HL-60 (cell line): ENCODE results near the gene XPA.
A peak's percentile ranks its signal among the peaks of the same experiment; 100 is the strongest.

Experiments used
- DNase-seq, 2 experiments: peaks; one replicate each; pipeline ENCODE4 v3.0.0-alpha.2; 2010 to 2020; ENCODE audit warnings: low read depth in 1 of 2, low spot score in 1 of 2
- H3K27ac ChIP-seq: fragments of 250-450 bp; sonication (Bioruptor Pico); replicated peaks from 2 replicates; pipeline ENCODE4 v1.5.1; 2020; ENCODE audit warnings: mild to moderate bottlenecking, moderate library complexity
- H3K27me3 ChIP-seq: fragments of 250-450 bp; sonication (Bioruptor Pico); 2 replicates; pipeline ENCODE4 v1.5.1; 2021; ENCODE audit warnings: mild to moderate bottlenecking, moderate library complexity; ENCODE audit not compliant: insufficient read depth, poor library complexity, severe bottlenecking
- H3K4me3 ChIP-seq: replicated peaks from 2 replicates; pipeline ENCODE4 v1.5.1; 2011; ENCODE audit warnings: mild to moderate bottlenecking, control low read depth, low read length; ENCODE audit not compliant: insufficient read depth
- GABPA ChIP-seq: IDR thresholded peaks from 2 replicates; pipeline ENCODE4 v1.6.1; 2012; ENCODE audit warnings: low read depth
- POLR2AphosphoS5 ChIP-seq: IDR thresholded peaks from 2 replicates; pipeline ENCODE4 v1.6.1; 2012; ENCODE audit warnings: low read depth
- SPI1 ChIP-seq: IDR thresholded peaks from 2 replicates; pipeline ENCODE4 v1.6.1; 2012; ENCODE audit warnings: low read depth, mild to moderate bottlenecking, borderline replicate concordance
- TF ChIP-seq, protein P1 (sequence below): IDR thresholded peaks from one replicate; pipeline ENCODE4 v1.5.1; 2011; ENCODE audit warnings: low read length, control low read depth, inconsistent platforms; ENCODE audit not compliant: insufficient read depth
- TF ChIP-seq, protein P2 (sequence below): IDR thresholded peaks from 2 replicates; pipeline ENCODE4 v1.6.1; 2012; ENCODE audit warnings: low read depth; ENCODE audit not compliant: insufficient replicate concordance

Gene XPA

DNA sequence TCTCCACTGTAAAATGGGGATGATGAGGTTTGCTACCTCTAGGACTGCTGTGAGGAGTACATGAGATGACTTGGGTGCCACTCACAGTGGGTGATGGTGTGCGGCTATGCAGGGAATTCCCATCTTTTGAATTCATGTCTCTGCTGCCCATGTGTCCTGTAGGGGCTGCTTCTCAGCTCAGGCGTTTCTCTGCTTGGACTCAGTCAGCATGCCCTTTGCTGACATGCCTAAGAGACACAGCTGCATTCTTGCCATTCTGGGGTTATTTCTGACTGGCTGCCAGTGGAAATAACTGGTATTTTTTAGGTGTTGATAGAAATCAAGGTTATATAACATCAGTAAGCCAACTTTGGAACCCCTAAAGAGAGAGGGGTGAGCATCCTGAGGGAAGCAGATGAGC lies 24.3 kb upstream of the XPA start:
- Histone ChIP-seq H3K27ac (no peak overlapping the region), H3K27me3 (peaks cover 6% of the 10 kb centered on the region), H3K4me3 (no peak overlapping the region)
- TF ChIP-seq SPI1 (no peak), GABPA (no peak), POLR2AphosphoS5 (no peak)
- TF ChIP-seq, protein P1, sequence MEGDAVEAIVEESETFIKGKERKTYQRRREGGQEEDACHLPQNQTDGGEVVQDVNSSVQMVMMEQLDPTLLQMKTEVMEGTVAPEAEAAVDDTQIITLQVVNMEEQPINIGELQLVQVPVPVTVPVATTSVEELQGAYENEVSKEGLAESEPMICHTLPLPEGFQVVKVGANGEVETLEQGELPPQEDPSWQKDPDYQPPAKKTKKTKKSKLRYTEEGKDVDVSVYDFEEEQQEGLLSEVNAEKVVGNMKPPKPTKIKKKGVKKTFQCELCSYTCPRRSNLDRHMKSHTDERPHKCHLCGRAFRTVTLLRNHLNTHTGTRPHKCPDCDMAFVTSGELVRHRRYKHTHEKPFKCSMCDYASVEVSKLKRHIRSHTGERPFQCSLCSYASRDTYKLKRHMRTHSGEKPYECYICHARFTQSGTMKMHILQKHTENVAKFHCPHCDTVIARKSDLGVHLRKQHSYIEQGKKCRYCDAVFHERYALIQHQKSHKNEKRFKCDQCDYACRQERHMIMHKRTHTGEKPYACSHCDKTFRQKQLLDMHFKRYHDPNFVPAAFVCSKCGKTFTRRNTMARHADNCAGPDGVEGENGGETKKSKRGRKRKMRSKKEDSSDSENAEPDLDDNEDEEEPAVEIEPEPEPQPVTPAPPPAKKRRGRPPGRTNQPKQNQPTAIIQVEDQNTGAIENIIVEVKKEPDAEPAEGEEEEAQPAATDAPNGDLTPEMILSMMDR: no peak
- TF ChIP-seq, protein P2, sequence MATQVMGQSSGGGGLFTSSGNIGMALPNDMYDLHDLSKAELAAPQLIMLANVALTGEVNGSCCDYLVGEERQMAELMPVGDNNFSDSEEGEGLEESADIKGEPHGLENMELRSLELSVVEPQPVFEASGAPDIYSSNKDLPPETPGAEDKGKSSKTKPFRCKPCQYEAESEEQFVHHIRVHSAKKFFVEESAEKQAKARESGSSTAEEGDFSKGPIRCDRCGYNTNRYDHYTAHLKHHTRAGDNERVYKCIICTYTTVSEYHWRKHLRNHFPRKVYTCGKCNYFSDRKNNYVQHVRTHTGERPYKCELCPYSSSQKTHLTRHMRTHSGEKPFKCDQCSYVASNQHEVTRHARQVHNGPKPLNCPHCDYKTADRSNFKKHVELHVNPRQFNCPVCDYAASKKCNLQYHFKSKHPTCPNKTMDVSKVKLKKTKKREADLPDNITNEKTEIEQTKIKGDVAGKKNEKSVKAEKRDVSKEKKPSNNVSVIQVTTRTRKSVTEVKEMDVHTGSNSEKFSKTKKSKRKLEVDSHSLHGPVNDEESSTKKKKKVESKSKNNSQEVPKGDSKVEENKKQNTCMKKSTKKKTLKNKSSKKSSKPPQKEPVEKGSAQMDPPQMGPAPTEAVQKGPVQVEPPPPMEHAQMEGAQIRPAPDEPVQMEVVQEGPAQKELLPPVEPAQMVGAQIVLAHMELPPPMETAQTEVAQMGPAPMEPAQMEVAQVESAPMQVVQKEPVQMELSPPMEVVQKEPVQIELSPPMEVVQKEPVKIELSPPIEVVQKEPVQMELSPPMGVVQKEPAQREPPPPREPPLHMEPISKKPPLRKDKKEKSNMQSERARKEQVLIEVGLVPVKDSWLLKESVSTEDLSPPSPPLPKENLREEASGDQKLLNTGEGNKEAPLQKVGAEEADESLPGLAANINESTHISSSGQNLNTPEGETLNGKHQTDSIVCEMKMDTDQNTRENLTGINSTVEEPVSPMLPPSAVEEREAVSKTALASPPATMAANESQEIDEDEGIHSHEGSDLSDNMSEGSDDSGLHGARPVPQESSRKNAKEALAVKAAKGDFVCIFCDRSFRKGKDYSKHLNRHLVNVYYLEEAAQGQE: no peak
- DNase-seq: no peak

GRCh38 chr9:97717866-97718265 lies 20.7 kb upstream of the XPA start:
- TF ChIP-seq POLR2AphosphoS5 (no peak), SPI1 (no peak), GABPA (no peak)
- TF ChIP-seq, protein P2: no peak
- TF ChIP-seq, protein P1: no peak
- DNase-seq: no peak
- H3K27me3 ChIP-seq: no peaks in the 10 kb centered on the region
- H3K27ac ChIP-seq: no peak overlapping the region
- no peak overlapping the region for H3K4me3 ChIP-seq

GRCh38 chr9:97714435-97714834 lies 17.3 kb upstream of the XPA start:
- TF ChIP-seq POLR2AphosphoS5 (no peak), GABPA (no peak), SPI1 (no peak)
- TF ChIP-seq, protein P1: no peak
- TF ChIP-seq, protein P2: no peak
- H3K27me3 ChIP-seq: no peaks in the 10 kb centered on the region
- DNase-seq: peak in 1 of 2 experiments; percentile 15
- H3K27ac ChIP-seq: no peak overlapping the region
- H3K4me3 ChIP-seq: no peak overlapping the region
